SHP77 (cell line): ENCODE measurements around the gene PAN3.

Experiments used
- DNase-seq, 2 experiments: peaks; one replicate each; lab custom pipeline; 2025; lab: John Stamatoyannopoulos, UW

The PAN3 gene

GRCh38 chr13:28301839-28302238, 163.5 kb downstream of the PAN3 start:
- DNase-seq: no peak

DNA sequence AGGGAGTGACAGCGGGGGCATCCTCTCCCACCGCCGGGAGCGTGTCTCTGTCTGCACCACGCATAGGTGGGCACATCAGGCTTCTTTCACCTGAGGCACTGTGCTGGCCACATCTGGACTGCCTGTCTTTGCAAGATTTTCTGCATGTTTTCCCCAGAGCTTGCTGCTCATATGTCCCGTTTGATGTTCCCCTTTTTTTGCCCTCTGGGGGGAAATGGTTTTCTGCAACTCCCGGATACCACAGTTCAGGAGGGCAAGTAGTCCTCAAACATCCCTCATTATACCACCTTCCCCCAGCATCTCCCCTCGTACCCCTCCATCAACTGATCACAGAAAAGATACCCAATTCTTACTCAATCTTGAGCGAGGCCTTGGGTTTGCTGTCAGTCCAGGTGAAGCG, 168.0 kb downstream of the PAN3 start:
- DNase-seq: no peak

- no peak for DNase-seq
Measured at GRCh38 chr13:28313579-28313978, 175.2 kb downstream of the PAN3 start.

DNA sequence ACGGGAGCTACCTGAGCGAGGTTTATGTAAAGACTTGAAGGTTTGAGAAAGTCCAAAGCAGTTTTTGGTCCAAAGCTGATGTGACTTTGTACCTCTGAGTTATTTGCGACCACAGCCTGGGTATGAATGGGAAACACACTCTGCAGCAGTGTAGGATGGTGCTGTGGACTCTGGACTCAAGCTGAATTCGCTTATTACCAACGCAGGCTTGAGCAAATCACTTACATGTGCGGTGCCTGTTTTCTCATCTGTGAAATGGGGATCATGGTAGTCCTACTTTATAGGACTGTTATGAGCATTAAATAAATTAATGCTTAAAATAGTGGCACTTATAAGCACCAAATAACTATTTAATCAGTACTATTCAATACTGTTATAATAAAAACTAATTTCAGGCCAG, 176.5 kb downstream of the PAN3 start:
- no peak for DNase-seq

DNA sequence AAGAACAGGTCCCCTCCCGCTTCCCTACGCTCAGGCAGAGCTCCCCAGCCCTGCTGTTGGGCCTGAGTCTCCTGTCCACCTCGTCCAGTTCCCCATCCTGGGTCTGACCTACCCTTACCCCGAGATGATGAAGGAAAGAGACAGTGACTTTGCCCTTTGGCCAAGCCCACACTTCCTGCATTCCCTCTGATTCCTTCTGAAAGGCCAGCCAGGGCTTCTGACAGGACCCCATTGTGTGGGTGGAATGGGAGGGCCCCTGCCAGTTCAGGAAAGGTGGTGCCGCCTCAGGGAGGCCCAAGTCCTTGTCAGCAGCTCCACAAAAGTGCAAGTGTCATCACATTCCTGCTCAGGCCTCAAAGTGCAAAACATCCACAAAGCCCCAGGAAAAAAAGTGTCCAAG, 177.8 kb downstream of the PAN3 start:
- no peak for DNase-seq

GRCh38 chr13:28316836-28317235, 178.5 kb downstream of the PAN3 start:
- DNase-seq: no peak

DNA sequence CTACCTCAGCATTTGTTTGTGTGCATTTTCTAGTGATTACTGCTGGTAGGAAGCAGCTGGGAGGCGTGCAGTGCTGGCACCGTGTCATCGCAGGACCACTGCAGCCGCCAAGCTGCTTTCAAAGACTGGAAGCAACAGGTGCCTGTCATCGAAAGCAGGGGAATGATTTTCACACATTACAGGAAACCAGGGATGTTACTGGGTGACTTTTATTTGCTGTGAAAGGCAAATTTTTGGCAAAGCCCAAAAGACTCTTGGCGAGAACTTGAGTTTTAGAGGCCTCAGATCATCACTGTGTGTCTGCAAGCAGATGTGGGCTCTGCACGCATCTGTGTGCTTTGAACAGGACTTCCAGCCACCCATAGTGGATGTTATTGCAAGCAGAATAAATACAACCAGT, 180.2 kb downstream of the PAN3 start:
- no peak for DNase-seq

DNA sequence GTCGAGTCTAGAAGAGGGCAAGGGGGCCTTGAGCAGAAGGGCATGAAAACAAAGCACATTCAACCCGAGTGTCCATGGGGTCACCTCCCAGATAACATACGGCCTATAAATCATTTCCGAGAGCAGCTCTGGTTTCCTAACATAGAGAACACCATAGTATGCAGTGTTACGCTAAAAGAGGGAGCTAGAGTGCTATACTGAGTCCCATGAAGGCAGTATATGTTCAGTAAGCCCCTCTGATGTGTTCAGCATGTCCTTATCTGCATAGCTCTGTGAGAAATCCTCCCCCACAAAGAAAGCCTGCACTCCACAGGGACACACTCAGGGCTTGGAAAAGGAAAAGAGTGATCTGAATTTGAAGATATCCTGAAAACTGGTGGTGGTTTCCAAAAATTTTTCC, 181.2 kb downstream of the PAN3 start:
- DNase-seq: no peak

- no peak for DNase-seq
Measured at GRCh38 chr13:28320209-28320608, 181.9 kb downstream of the PAN3 start.

- peak in 1 of 2 experiments; percentile 10 for DNase-seq
Measured at GRCh38 chr13:28320884-28321574, 182.7 kb downstream of the PAN3 start.

DNA sequence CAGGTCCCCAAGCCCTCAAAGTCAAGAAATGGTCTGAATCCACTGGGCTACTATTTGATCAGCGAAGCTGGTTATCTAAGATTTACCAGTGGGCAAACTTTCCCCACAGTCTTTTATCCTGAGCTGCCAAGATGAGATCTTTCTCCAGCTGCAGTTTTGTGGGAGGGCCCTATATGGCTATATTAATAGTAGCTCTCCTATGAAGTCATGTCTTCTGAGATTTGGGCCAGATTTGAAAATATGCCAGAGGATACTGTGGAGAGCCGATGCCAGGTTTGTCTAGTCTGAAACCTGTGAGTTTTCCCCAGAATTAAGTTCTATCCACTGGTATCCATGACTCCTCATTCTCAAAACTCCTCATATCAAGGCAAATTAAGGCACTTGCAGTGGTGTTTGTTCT, 183.4 kb downstream of the PAN3 start:
- DNase-seq: no peak

DNA sequence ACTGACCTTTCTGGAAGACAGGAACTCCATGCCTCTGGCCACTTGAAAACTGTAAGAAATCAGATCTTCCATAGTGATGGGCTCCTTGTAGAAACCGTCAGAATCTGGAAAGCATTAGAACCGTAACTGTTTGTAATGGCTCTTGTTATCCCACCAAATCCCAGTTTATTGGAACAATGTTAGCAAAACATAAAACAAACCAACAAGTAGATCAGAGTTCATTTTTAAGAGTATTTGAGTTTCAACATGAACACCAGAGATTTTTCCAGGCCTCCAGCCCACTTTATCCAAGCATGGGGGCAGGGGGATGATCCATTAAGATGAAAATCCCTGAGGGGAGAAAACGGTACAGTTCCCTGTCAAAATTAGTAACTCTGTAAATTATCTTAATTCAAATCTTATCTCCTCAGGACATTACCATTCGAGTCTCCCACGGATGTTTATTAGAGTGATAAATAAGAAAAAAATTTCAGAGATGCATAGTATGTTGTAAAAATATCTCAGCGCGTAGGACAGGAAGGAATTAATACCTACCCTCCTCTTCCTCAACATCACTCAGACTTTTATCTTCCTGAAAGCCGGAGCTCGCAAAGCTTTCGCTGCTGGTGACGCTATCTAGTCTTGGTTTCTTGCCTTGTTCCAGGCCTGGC, 184.0 kb downstream of the PAN3 start:
- DNase-seq: no peak

GRCh38 chr13:28324181-28324789, 185.9 kb downstream of the PAN3 start:
- peak; percentile 12 to 51 for DNase-seq

- DNase-seq: no peak
Measured at GRCh38 chr13:28325022-28325421, 186.7 kb downstream of the PAN3 start.

DNA sequence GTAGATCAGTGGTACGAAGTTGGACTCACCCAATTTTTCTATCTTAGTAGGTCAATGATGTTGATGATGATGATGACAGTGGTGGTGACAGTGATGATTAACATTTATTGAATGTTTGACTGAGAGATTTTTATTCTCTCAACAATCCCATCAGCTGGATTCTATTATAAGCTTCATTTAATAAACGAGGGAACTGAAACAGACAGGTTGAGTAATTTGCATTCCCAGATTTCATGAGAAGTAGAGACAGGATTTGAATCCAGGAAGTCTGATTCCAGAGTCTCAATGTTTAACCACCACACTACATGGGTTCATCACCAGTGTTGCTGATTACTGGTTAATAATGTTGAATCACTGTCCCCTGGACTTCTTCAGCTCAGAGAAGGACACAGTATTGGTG, 187.7 kb downstream of the PAN3 start:
- no peak for DNase-seq

- no peak for DNase-seq
Measured at GRCh38 chr13:28327373-28328270, 189.3 kb downstream of the PAN3 start.

DNA sequence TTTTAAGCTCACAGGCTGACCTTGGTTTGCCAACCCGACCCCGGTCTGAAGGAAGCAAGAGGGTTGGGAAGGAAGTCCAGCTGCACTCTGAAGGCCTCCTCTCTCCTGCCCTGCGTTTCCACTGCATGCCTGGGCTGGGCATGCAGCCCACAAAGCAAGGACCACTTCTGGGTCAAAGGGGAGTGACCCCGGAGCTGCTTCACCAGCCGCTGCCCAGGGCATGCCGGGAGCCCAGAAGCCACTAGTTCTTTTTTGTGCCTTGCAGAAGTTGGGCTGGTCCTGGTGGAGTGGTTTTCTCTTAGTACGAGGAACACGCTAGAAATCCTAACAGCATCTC, 189.9 kb downstream of the PAN3 start:
- no peak for DNase-seq

GRCh38 chr13:28329395-28330158, 191.2 kb downstream of the PAN3 start:
- DNase-seq: no peak

DNA sequence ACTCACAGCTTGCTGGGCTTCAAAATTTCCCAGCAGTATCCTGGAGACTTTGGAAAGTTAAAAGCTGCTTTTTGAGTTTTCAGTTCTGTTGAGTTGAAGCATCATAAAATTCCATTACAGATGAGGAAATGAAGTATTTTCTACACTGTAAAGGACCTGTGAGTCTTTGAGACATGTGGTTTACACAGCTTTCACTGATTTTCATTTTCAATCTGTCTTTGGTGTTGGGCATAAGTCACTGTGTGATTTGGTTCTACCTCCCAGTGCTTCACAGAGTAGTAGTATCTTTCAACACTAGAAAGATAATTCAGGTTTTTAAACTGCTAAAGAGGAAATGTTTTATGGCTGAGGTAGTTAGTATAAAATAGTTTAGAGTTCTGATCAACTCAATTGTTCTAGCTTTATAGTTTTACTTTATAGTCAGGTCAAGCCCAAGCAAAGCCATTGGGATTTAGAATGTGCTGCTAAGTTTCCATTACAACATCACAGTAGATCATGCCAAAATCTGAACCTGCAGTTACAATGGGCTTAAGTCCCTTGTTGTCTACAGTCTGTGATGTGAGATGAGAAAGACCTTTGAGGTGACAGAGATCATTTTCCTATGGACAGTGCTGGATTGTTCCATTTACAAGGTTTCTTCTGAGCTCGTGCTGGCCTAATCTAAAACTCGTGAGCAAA, 195.0 kb downstream of the PAN3 start:
- no peak for DNase-seq

DNA sequence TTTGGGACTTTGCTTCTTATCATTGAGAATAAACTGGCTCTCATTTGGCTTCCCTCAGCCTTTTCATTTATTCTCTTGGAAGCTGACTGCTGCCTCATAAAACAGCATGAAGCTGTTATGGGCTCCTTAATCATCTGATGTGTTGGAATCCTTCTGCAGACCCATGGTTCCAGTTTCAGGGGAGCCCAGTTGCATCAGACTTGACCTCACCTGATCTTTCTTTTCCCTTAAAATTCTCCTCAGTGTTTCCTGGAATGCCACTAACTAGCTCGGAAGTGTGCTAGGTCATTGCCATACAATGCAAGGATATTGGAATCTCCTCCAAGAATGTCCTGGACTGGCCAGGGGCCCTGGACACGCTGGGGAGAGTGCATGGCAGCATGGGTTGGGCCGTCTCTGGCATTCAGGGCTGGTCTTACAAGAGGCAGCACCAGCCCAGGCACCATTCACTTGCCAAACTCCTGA, 197.9 kb downstream of the PAN3 start:
- no peak for DNase-seq
